GM12878 (cell line): ENCODE results near the gene CNIH2. TPM values are rescaled to one million over a fixed set of nuclear protein-coding genes. Genes with fewer than 3 reads are reported as not detected.

Source experiments
- ATF3 ChIP-seq: IDR thresholded peaks from 2 replicates; pipeline ENCODE4 v1.6.1; 2011; ENCODE audit warnings: low read depth, mild to moderate bottlenecking, low read length, moderate library complexity, borderline replicate concordance; ENCODE audit errors: extremely low read depth
- E2F8 ChIP-seq: fragments of 450-650 bp; IDR thresholded peaks from 2 replicates; pipeline ENCODE4 v1.6.1; 2018; ENCODE audit warnings: mild to moderate bottlenecking, low read depth, moderate library complexity; ENCODE audit not compliant: partially characterized antibody
- KLF5 ChIP-seq: fragments of 450-650 bp; IDR thresholded peaks from 2 replicates; pipeline ENCODE4 v1.6.1; 2014; ENCODE audit warnings: mild to moderate bottlenecking; ENCODE audit not compliant: partially characterized antibody
- POLR2AphosphoS5 ChIP-seq: IDR thresholded peaks from 2 replicates; pipeline ENCODE4 v1.6.1; 2011; ENCODE audit warnings: mild to moderate bottlenecking, low read length, inconsistent platforms
- ZNF384 ChIP-seq: IDR thresholded peaks from 2 replicates; pipeline ENCODE4 v1.6.1; 2012; ENCODE audit warnings: low read depth, mild to moderate bottlenecking, low read length, improper control_type of control experiment, borderline replicate concordance
- polyA plus RNA-seq, 11 experiments: library from polyadenylated mRNA; depleted of rRNA in 4 of 11; unstranded in 6 of 11; stranded (reverse) in 5 of 11; fragments of >200 nt; fragmentation: Nextera tagmentation in 4 of 11; fragmentation: Illumina TruSeq in 1 of 11; extraction: Ambion mirVana in 4 of 11; extraction: Trizol in 1 of 11; gene quantifications; 1 replicate in 1 of 11; 2 replicates in 10 of 11; pipeline versions ENCODE4 v1.2.1 to v1.2.3, GENCODE V29; 2011 to 2016; ENCODE audit warnings: inconsistent platforms in 2 of 11, missing spikeins in 2 of 11, low read depth in 1 of 11
- total RNA-seq, 4 experiments: library from RNA; depleted of rRNA in 3 of 4; stranded (reverse); fragments of >200 nt in 3 of 4; fragmentation: Illumina TruSeq in 1 of 4; extraction: Trizol in 1 of 4; gene quantifications; 2 replicates each; pipeline versions ENCODE4 v1.2.1 to v1.2.3, GENCODE V29; 2013 to 2021
- TF ChIP-seq, protein P1 (sequence below): fragments of 450-650 bp; IDR thresholded peaks from 2 replicates; pipeline ENCODE4 v1.6.1; 2017; ENCODE audit warnings: mild to moderate bottlenecking, low read depth, inconsistent platforms; ENCODE audit not compliant: poor library complexity, severe bottlenecking

Gene CNIH2
- total and polyA plus RNA-seq, 10 of the 15 experiments (the other 5 are each of a cell fraction or from before 2014, with no cell fraction given) = 0.07 to 1.3 (median 0.68) TPM; not detected in 2

- TF ChIP-seq E2F8 (no peak), ATF3 (no peak), KLF5 (no peak), POLR2AphosphoS5 (no peak), ZNF384 (no peak)
- TF ChIP-seq, protein P1, sequence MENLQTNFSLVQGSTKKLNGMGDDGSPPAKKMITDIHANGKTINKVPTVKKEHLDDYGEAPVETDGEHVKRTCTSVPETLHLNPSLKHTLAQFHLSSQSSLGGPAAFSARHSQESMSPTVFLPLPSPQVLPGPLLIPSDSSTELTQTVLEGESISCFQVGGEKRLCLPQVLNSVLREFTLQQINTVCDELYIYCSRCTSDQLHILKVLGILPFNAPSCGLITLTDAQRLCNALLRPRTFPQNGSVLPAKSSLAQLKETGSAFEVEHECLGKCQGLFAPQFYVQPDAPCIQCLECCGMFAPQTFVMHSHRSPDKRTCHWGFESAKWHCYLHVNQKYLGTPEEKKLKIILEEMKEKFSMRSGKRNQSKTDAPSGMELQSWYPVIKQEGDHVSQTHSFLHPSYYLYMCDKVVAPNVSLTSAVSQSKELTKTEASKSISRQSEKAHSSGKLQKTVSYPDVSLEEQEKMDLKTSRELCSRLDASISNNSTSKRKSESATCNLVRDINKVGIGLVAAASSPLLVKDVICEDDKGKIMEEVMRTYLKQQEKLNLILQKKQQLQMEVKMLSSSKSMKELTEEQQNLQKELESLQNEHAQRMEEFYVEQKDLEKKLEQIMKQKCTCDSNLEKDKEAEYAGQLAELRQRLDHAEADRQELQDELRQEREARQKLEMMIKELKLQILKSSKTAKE = no peak
Measured at GRCh38 chr11:66239998-66240780, 37.8 kb upstream of the CNIH2 start (continued).
